Breast epithelium (tissue), 4 donors: ENCODE data around the gene CCDC78. TPM values are rescaled to one million over a fixed set of nuclear protein-coding genes. Genes with fewer than 3 reads are reported as not detected.
A peak's percentile ranks its signal among the peaks of the same experiment; 100 is the strongest.

Experiments
- DNase-seq, 2 donors: peaks; one replicate each; pipeline ENCODE4 v3.0.0-alpha.2; 2019; ENCODE audit warnings: low spot score in 2 of 2
- H3K27ac ChIP-seq, 2 donors: fragments of 200-600 bp; sonication (generic) in 1 of 2; one replicate each; pipeline ENCODE4 v1.5.1; 2016 to 2019; ENCODE audit warnings: mild to moderate bottlenecking in 1 of 2
- H3K27me3 ChIP-seq, 2 donors: fragments of 200-600 bp; sonication (generic) in 1 of 2; one replicate each; pipeline versions ENCODE4 v1.5.1 to v1.6.0; 2017 to 2019; ENCODE audit warnings: control low read depth in 1 of 2, mild to moderate bottlenecking in 1 of 2
- H3K36me3 ChIP-seq: fragments of 200-600 bp; one replicate; pipeline ENCODE4 v1.5.1; 2019
- H3K4me1 ChIP-seq, 2 donors: fragments of 200-600 bp; sonication (generic); one replicate each; pipeline ENCODE4 v1.5.1; 2016 to 2019; ENCODE audit warnings: control low read depth in 1 of 2
- H3K4me3 ChIP-seq, 3 donors: fragments of 200-600 bp; sonication (generic); 1 replicate in 2 of 3; 2 replicates in 1 of 3; pipeline ENCODE4 v1.5.1; 2016 to 2019; ENCODE audit warnings: mild to moderate bottlenecking in 3 of 3, moderate library complexity in 2 of 3
- H3K9me3 ChIP-seq, 2 donors: fragments of 200-600 bp; sonication (generic) in 1 of 2; one replicate each; pipeline ENCODE4 v1.5.1; 2016 to 2019; ENCODE audit warnings: control low read depth in 1 of 2
- POLR2A ChIP-seq: fragments of 450-650 bp; IDR thresholded peaks from one replicate; pipeline ENCODE4 v1.6.1; 2016; ENCODE audit warnings: antibody characterized with exemption, mild to moderate bottlenecking, moderate library complexity
- POLR2AphosphoS5 ChIP-seq, 3 donors: sonication (generic); formaldehyde crosslinking; IDR thresholded peaks; one replicate each; pipeline ENCODE4 v1.6.1; 2017; ENCODE audit warnings: antibody characterized with exemption in 3 of 3
- intact Hi-C: fragments of 100-400 bp; cut with DNase I; formaldehyde crosslinking; loops from one replicate; pipeline ENCODE4 v1.15.1; 2023; ENCODE audit warnings: low total_unique reads
- total RNA-seq, 3 donors: library from RNA; depleted of rRNA; stranded (reverse); fragments of >200 nt; gene quantifications; one replicate each; pipeline ENCODE4 v1.1.0, GENCODE V29; 2016
- TF ChIP-seq, protein P1 (sequence below), 3 donors: fragments of 450-650 bp; IDR thresholded peaks; one replicate each; pipeline ENCODE4 v1.5.1; 2016 to 2017; ENCODE audit warnings: antibody characterized with exemption in 3 of 3, mild to moderate bottlenecking in 3 of 3, moderate library complexity in 3 of 3

CCDC78 gene
- 1 to 10 TPM in 2 of 3 donors, under 1 TPM in 1; 0.48 to 2.9 (median 2.6) TPM for total RNA-seq

DNA sequence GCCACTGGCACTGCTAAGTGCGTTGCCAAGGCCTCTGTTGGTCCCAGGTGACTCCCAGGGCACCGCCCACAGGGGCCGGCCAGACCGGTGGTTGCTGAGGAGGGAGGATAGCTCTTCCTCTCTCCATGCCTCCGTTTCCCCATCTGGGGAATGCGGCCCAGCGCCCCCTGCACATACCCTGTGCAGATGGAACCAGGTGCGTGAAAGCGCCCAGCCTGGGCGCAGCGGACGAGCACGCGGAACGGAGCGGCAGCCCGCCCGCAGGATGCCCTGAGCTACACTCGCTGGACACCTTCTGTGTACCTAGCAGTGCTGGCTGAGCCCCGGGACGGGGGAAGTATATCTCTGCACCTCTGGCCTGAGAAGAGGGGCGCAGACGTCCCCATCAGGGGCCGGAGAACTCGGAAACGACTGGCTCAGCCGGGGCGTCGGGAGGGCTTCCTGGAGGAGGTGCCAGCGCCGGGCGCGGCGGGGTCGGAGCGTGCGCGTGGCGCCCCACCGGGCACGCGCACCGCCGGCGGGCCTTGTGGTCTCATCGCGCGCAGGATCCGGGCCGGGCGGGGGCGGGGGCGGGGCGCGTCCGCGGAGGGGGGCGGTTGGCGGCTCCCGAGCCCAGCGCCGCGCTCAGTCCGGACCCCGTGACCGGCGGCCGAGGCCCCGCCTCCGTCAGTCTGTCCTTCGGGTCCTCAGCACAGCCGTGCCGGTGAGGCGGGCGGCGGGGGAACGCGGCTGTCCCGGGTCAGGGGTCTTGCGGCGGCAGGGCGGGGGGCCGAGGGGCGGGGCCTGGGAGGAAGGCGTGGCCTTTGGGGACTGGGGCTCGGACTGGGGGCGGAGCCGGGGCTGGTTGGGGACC is at the start of gene CCDC78, which contains the start of gene HAGHL:
TSS of gene CCDC78 (minus strand) at position 6 of the 853 bp plus-strand sequence. CDS start 76 bp downstream, outside the sequence.
TSS of gene HAGHL (plus strand) at position 669 of the 853 bp plus-strand sequence. CDS start 404 bp downstream, outside the sequence.
- Histone ChIP-seq H3K4me3 (peak within 1 kb of the TSS; percentile 40 to 77 (median 61)), H3K27ac (peak within 1 kb of the TSS in 1 of 2 donors; percentile 40)
- intact Hi-C loops: no loop called here

DNA sequence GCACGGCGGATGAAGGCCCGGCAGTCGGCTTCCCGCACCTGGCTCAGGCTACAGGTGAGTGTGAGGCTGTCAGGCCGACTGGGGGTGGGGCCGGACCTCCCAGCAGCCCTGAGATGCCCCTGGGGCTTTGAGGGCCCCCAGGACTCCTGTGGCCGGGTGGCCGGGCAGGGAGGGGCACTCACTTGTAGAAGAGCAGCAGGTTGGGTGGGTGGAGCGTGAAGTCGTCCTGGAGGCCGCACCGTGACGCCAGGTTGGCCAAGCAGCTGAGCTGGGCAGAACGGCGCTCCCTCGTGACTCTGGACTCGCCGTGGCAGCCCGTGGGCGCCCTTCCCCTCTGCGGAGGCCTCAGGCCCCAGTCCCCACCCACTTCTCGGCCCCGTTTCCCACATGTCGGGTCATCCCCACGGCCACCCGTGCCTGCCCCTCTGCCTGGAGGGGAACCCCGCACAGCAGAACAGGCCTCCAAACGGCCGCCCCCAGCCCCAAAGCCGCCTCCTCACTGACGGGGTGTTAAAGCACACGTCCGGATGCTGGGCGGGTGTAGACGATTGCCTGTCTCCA is 49.1 kb upstream of the CCDC78 start:
- H3K27me3 ChIP-seq: peaks cover 2 to 34% of the 10 kb centered on the region in 2 donors
- H3K27ac ChIP-seq: no peak overlapping the region
- H3K9me3 ChIP-seq: no peaks in the 10 kb centered on the region
- H3K4me3 ChIP-seq: no peak overlapping the region
- DNase-seq: no peak
- intact Hi-C loops: no loop called here
- TF ChIP-seq, protein P1, sequence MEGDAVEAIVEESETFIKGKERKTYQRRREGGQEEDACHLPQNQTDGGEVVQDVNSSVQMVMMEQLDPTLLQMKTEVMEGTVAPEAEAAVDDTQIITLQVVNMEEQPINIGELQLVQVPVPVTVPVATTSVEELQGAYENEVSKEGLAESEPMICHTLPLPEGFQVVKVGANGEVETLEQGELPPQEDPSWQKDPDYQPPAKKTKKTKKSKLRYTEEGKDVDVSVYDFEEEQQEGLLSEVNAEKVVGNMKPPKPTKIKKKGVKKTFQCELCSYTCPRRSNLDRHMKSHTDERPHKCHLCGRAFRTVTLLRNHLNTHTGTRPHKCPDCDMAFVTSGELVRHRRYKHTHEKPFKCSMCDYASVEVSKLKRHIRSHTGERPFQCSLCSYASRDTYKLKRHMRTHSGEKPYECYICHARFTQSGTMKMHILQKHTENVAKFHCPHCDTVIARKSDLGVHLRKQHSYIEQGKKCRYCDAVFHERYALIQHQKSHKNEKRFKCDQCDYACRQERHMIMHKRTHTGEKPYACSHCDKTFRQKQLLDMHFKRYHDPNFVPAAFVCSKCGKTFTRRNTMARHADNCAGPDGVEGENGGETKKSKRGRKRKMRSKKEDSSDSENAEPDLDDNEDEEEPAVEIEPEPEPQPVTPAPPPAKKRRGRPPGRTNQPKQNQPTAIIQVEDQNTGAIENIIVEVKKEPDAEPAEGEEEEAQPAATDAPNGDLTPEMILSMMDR (IDR thresholded peaks at IDR 0.05): no peak
- no peak for TF ChIP-seq POLR2AphosphoS5 (IDR thresholded peaks at IDR 0.05)
- no peak for TF ChIP-seq POLR2A
- no peaks in the 10 kb centered on the region for H3K36me3 ChIP-seq
- H3K4me1 ChIP-seq: no peaks in the 10 kb centered on the region

More for the DNA sequence above, at the start of gene CCDC78, which contains the start of gene HAGHL:
- Histone ChIP-seq H3K27me3 (no peaks in the 10 kb centered on the region), H3K36me3 (no peaks in the 10 kb centered on the region), H3K4me1 (peaks cover 4 to 18% of the 10 kb centered on the region in 2 donors), H3K9me3 (no peaks in the 10 kb centered on the region)
- no peak for DNase-seq
- TF ChIP-seq POLR2A (no peak), POLR2AphosphoS5 (IDR thresholded peaks at IDR 0.05) (no peak)
- TF ChIP-seq, protein P1 (IDR thresholded peaks at IDR 0.05): no peak

DNA sequence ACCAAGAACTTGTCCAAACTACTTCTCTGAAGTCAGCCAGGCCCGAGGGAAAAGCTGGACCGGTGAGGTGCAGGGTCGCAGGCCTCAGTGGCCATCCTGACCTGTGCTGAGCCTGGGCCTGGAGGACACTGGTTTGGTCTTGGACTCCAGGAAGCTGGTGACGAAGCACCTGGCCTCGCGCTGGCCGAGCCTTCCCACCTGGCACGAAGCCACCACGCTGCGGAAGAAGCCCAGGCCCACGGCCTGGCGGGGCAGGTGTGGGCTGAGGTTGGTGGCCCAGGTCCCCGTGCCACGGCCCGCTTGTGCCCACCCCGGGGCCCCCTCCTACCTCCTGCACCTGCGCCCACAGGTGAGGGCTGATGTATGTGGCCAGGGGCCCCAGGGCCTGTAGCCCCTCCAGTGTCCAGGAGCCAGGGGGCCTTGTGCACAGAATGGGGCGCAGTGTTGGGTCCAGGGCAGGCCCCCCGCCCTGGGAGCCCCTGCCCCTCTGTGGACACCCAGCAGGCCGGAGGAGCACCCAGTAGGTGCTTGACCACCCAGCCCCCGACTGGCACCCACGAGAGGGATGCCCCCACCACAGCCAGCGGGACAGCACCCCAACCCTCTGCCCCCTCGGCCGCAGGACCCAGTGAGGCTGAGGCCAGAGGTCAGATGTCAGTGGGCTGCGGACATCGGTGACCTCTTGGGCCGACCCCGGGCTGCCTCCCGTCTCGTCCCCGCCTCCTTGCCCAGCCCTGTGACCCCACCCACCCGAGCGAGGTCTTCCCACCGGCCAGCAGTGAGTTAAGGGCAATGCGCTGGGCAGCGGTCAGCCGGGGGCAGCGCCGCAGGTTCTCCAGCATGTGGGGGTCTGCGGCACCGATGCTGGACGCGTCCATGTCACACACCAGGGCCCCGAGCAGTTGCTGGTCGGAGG is 48.1 kb upstream of the CCDC78 start:
- no peak overlapping the region for H3K4me3 ChIP-seq
- no peak for TF ChIP-seq POLR2A
- TF ChIP-seq, protein P1 (IDR thresholded peaks at IDR 0.05): no peak
- intact Hi-C loops: no loop called here
- peaks cover 3 to 33% of the 10 kb centered on the region in 2 donors for H3K27me3 ChIP-seq
- H3K36me3 ChIP-seq: no peaks in the 10 kb centered on the region
- H3K4me1 ChIP-seq: no peaks in the 10 kb centered on the region
- no peaks in the 10 kb centered on the region for H3K9me3 ChIP-seq
- no peak for DNase-seq
- no peak overlapping the region for H3K27ac ChIP-seq

DNA sequence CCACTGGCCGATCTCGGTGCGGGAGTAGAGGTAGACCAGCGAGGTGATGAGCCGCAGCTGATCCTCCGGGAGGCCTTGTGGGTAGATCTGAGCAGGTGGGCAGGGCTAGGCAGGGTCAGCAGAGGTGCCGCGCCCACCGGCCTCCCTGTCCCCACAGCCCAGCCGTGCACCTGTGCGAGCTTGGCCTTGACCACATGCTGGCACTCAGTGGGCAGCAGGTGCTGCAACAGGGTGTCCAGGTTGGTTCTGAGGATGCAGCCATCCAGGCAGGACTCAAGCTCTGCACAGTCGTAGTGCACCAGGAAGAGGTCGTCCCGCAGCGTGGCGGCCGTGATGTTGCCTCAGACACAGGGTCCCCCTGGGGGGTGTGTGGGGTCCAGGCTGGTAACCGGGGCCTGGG is 46.7 kb upstream of the CCDC78 start:
- Histone ChIP-seq H3K9me3 (no peaks in the 10 kb centered on the region), H3K27ac (no peak overlapping the region), H3K4me1 (no peaks in the 10 kb centered on the region), H3K27me3 (peaks cover 3 to 34% of the 10 kb centered on the region in 2 donors), H3K36me3 (no peaks in the 10 kb centered on the region), H3K4me3 (no peak overlapping the region)
- TF ChIP-seq, protein P1 (IDR thresholded peaks at IDR 0.05): no peak
- no peak for TF ChIP-seq POLR2AphosphoS5 (IDR thresholded peaks at IDR 0.05)
- TF ChIP-seq POLR2A: no peak
- no peak for DNase-seq
- intact Hi-C loops: no loop called here
